SK-N-SH (cell line): ENCODE measurements around the gene PARK7. TPM values are rescaled to one million over a fixed set of nuclear protein-coding genes. Genes with fewer than 3 reads are reported as not detected.

ENCODE experiments used
- CTCF ChIA-PET: fragments of 300-600, 350-600 bp; formaldehyde crosslinking; extraction: SDS; loops from one replicate; lab custom pipeline; 2021; lab: Yijun Ruan, JAX
- POLR2A ChIA-PET: fragments of 350-600 bp; sonication (Branson Sonifier 250); formaldehyde crosslinking; extraction: SDS; loops from one replicate; lab custom pipeline; 2020; ENCODE audit warnings: antibody characterized with exemption, inconsistent platforms; lab: Yijun Ruan, JAX
- DNase-seq: peaks from one replicate; pipeline ENCODE4 v3.0.0; 2012
- H2AFZ ChIP-seq: fragments of 200-600 bp; sonication (generic); 2 replicates; pipeline ENCODE4 v1.8.1; 2016; ENCODE audit warnings: antibody characterized with exemption, mild to moderate bottlenecking, low read depth
- H3F3A ChIP-seq: fragments of 200-600 bp; sonication (generic); replicated peaks from 2 replicates; pipeline ENCODE3; 2016; ENCODE audit warnings: antibody characterized with exemption, mild to moderate bottlenecking; ENCODE audit not compliant: insufficient read depth
- H3K27ac ChIP-seq, 2 experiments: fragments of 200-500 bp in 1 of 2; fragments of 200-600 bp in 1 of 2; sonication (Bioruptor generic) in 1 of 2; sonication (generic), shearing (Covaris generic) in 1 of 2; 2 replicates each; pipeline versions ENCODE4 v1.5.1 to v1.6.1; 2014 to 2016; ENCODE audit warnings: low read depth in 2 of 2, inconsistent platforms in 1 of 2, low read length in 1 of 2, mild to moderate bottlenecking in 1 of 2, mixed read lengths in 1 of 2
- H3K27me3 ChIP-seq: fragments of 200-600 bp; sonication (generic), shearing (Covaris generic); 2 replicates; pipeline ENCODE4 v1.6.1; 2016; ENCODE audit warnings: mixed run types; ENCODE audit not compliant: insufficient read depth
- H3K36me3 ChIP-seq, 2 experiments: fragments of 200-500 bp in 1 of 2; fragments of 200-600 bp in 1 of 2; sonication (Bioruptor generic) in 1 of 2; sonication (generic) in 1 of 2; replicated peaks in 1 of 2; 2 replicates each; pipeline versions ENCODE3 to v1.5.1; 2014 to 2016; ENCODE audit warnings: low read length in 1 of 2, mild to moderate bottlenecking in 1 of 2; ENCODE audit not compliant: insufficient read depth in 2 of 2, control insufficient read depth in 1 of 2
- H3K4me1 ChIP-seq, 2 experiments: fragments of 200-500 bp in 1 of 2; fragments of 200-600 bp in 1 of 2; sonication (Bioruptor generic) in 1 of 2; sonication (generic), shearing (Covaris generic) in 1 of 2; 2 replicates each; pipeline versions ENCODE4 v1.5.1 to v1.6.1; 2014 to 2016; ENCODE audit warnings: low read depth in 1 of 2, low read length in 1 of 2, mixed run types in 1 of 2; ENCODE audit not compliant: insufficient read depth in 2 of 2, control insufficient read depth in 1 of 2
- H3K4me2 ChIP-seq: fragments of 200-600 bp; sonication (generic), shearing (Covaris generic); 2 replicates; pipeline ENCODE4 v1.6.1; 2017; ENCODE audit warnings: mixed run types
- H3K4me3 ChIP-seq, 2 experiments: fragments of 200-500 bp in 1 of 2; fragments of 200-600 bp in 1 of 2; sonication (Bioruptor generic) in 1 of 2; sonication (generic), shearing (Covaris generic) in 1 of 2; 2 replicates each; pipeline versions ENCODE4 v1.5.1 to v1.8.1; 2014 to 2016; ENCODE audit warnings: low read depth in 2 of 2, inconsistent platforms in 1 of 2, low read length in 1 of 2, mild to moderate bottlenecking in 1 of 2, mixed read lengths in 1 of 2, moderate library complexity in 1 of 2
- H3K79me2 ChIP-seq: fragments of 200-600 bp; sonication (generic); 2 replicates; pipeline ENCODE4 v1.8.1; 2017; ENCODE audit warnings: mild to moderate bottlenecking; ENCODE audit not compliant: insufficient read depth
- H3K9ac ChIP-seq: fragments of 200-600 bp; sonication (generic); 2 replicates; pipeline ENCODE4 v1.6.1; 2017; ENCODE audit warnings: mixed run types
- H3K9me2 ChIP-seq: fragments of 200-600 bp; sonication (generic); 2 replicates; pipeline ENCODE4 v1.6.1; 2017; ENCODE audit warnings: mixed run types
- H3K9me3 ChIP-seq: fragments of 200-600 bp; sonication (generic); 2 replicates; pipeline ENCODE4 v1.6.1; 2017; ENCODE audit warnings: mixed run types, mild to moderate bottlenecking, moderate library complexity
- H4K20me1 ChIP-seq: fragments of 200-600 bp; sonication (generic); 2 replicates; pipeline ENCODE4 v1.6.1; 2017; ENCODE audit warnings: mild to moderate bottlenecking, mixed run types; ENCODE audit not compliant: insufficient read depth
- ELF1 ChIP-seq: IDR thresholded peaks from 2 replicates; pipeline ENCODE4 v1.4.0; 2012
- EZH2phosphoT487 ChIP-seq: fragments of 200-600 bp; sonication (generic); IDR thresholded peaks from 2 replicates; pipeline ENCODE4 v1.6.1; 2017; ENCODE audit warnings: low read depth, mixed run types, mild to moderate bottlenecking, antibody characterized with exemption, moderate library complexity, borderline replicate concordance
- FOSL2 ChIP-seq: IDR thresholded peaks from 2 replicates; pipeline ENCODE4 v1.4.0; 2012; ENCODE audit warnings: low read depth, mild to moderate bottlenecking, moderate library complexity, borderline replicate concordance
- GABPA ChIP-seq: IDR thresholded peaks from 2 replicates; pipeline ENCODE4 v1.4.0; 2012; ENCODE audit warnings: low read depth, mild to moderate bottlenecking
- GATA2 ChIP-seq: sonication (generic); formaldehyde crosslinking; IDR thresholded peaks from 2 replicates; pipeline ENCODE4 v1.5.0; 2020; ENCODE audit warnings: mild to moderate bottlenecking, missing genetic modification reagents
- JUND ChIP-seq: IDR thresholded peaks from 2 replicates; pipeline ENCODE4 v1.4.0; 2012
- MAX ChIP-seq: IDR thresholded peaks from 2 replicates; pipeline ENCODE4 v1.4.0; 2012; ENCODE audit warnings: low read depth
- MXI1 ChIP-seq: IDR thresholded peaks from 2 replicates; pipeline ENCODE4 v1.6.1; 2012; ENCODE audit warnings: mild to moderate bottlenecking, low read depth, low read length, improper control_type of control experiment
- POLR2AphosphoS5 ChIP-seq: IDR thresholded peaks from 2 replicates; pipeline ENCODE4 v1.6.1; 2012; ENCODE audit warnings: low read depth, low read length
- RCOR1 ChIP-seq: fragments of 150-350 bp; IDR thresholded peaks from 2 replicates; pipeline ENCODE4 v1.6.1; 2017; ENCODE audit warnings: antibody characterized with exemption, low read length
- RFX5 ChIP-seq: IDR thresholded peaks from 2 replicates; pipeline ENCODE4 v1.6.1; 2012; ENCODE audit warnings: mild to moderate bottlenecking, improper control_type of control experiment, low read length
- RXRA ChIP-seq: IDR thresholded peaks from 2 replicates; pipeline ENCODE4 v1.4.0; 2012; ENCODE audit warnings: low read depth, mild to moderate bottlenecking, borderline replicate concordance
- SMC3 ChIP-seq: IDR thresholded peaks from 2 replicates; pipeline ENCODE4 v1.6.1; 2012; ENCODE audit warnings: low read depth, low read length, improper control_type of control experiment
- TAF1 ChIP-seq: IDR thresholded peaks from 2 replicates; pipeline ENCODE4 v1.6.1; 2012; ENCODE audit warnings: low read depth, mild to moderate bottlenecking, low read length, moderate library complexity, borderline replicate concordance
- TCF12 ChIP-seq: IDR thresholded peaks from 2 replicates; pipeline ENCODE4 v1.4.0; 2012
- USF2 ChIP-seq: fragments of 150-350 bp; IDR thresholded peaks from 2 replicates; pipeline ENCODE4 v1.6.1; 2017; ENCODE audit warnings: antibody characterized with exemption, low read length, low read depth, borderline replicate concordance
- WGBS: methylation state at CpG from one replicate; pipeline ENCODE4 v1.1.6; 2017; ENCODE audit warnings: low lambda C conversion rate; 5-methylcytosine and 5-hydroxymethylcytosine counted together
- polyA plus RNA-seq, 3 experiments: library from polyadenylated mRNA; depleted of rRNA; stranded (reverse); fragments of >200 nt; gene quantifications; 2 replicates each; pipeline ENCODE4 v1.2.3, GENCODE V29; 2012
- TF ChIP-seq, protein P1 (sequence below): fragments of 150-350 bp; IDR thresholded peaks from 2 replicates; pipeline ENCODE4 v1.6.1; 2016; ENCODE audit warnings: mild to moderate bottlenecking, low read depth, low read length
- TF ChIP-seq, protein P2 (sequence below): IDR thresholded peaks from 2 replicates; pipeline ENCODE4 v1.6.1; 2012; ENCODE audit warnings: mild to moderate bottlenecking, low read depth, low read length, moderate library complexity

The PARK7 gene
- polyA plus RNA-seq, 1 of the 3 experiments (the other 2 are of a cell fraction): 415 TPM

GRCh38 chr1:8032366-8032910 is 70.9 kb downstream of the PARK7 start:
- POLR2A ChIA-PET: no interaction called here
- H3K36me3 ChIP-seq: no peaks in the 10 kb centered on the region
- TF ChIP-seq ELF1 (no peak), RFX5 (no peak), SMC3 (no peak), USF2 (no peak), TAF1 (no peak), FOSL2 (no peak), RXRA (no peak), MAX (no peak)
- TF ChIP-seq, protein P1, sequence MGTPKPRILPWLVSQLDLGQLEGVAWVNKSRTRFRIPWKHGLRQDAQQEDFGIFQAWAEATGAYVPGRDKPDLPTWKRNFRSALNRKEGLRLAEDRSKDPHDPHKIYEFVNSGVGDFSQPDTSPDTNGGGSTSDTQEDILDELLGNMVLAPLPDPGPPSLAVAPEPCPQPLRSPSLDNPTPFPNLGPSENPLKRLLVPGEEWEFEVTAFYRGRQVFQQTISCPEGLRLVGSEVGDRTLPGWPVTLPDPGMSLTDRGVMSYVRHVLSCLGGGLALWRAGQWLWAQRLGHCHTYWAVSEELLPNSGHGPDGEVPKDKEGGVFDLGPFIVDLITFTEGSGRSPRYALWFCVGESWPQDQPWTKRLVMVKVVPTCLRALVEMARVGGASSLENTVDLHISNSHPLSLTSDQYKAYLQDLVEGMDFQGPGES: no peak
- TF ChIP-seq, all 33 proteins: peak for 0
- peaks cover 31% of the 10 kb centered on the region for H3F3A ChIP-seq
- H3K27me3 ChIP-seq: no peaks in the 10 kb centered on the region
- H2AFZ ChIP-seq: no peak overlapping the region
- no peak overlapping the region for H3K4me2 ChIP-seq
- H3K4me1 ChIP-seq: peaks cover 0 to 23% of the 10 kb centered on the region in 2 experiments; a peak in 2 of 4 replicates
- no peaks in the 10 kb centered on the region for H3K79me2 ChIP-seq
- H3K4me3 ChIP-seq: no peak overlapping the region
- H3K9me3 ChIP-seq: no peaks in the 10 kb centered on the region
- CTCF ChIA-PET: interaction anchor here (0.7 to 3.6 kb wide), 6 partner anchors 8 to 283 kb away, joined by 3 to 43 read pairs (median 4); no protein-coding TSS in a partner anchor
- H4K20me1 ChIP-seq: no peaks in the 10 kb centered on the region
- no peaks in the 10 kb centered on the region for H3K9me2 ChIP-seq
- DNase-seq: no peak
- peak overlapping the region in 1 of 2 experiments; percentile 7; a peak in 1 of 4 replicates for H3K27ac ChIP-seq
- WGBS: 83% methylated on average over 3 of the region's 3 CpGs
- no peak overlapping the region for H3K9ac ChIP-seq

GRCh38 chr1:8033322-8033721 is 71.8 kb downstream of the PARK7 start:
- H3K27me3 ChIP-seq: no peaks in the 10 kb centered on the region
- TF ChIP-seq GATA2 (CRISPR knock-in tag): no peak
- TF ChIP-seq, protein P2, sequence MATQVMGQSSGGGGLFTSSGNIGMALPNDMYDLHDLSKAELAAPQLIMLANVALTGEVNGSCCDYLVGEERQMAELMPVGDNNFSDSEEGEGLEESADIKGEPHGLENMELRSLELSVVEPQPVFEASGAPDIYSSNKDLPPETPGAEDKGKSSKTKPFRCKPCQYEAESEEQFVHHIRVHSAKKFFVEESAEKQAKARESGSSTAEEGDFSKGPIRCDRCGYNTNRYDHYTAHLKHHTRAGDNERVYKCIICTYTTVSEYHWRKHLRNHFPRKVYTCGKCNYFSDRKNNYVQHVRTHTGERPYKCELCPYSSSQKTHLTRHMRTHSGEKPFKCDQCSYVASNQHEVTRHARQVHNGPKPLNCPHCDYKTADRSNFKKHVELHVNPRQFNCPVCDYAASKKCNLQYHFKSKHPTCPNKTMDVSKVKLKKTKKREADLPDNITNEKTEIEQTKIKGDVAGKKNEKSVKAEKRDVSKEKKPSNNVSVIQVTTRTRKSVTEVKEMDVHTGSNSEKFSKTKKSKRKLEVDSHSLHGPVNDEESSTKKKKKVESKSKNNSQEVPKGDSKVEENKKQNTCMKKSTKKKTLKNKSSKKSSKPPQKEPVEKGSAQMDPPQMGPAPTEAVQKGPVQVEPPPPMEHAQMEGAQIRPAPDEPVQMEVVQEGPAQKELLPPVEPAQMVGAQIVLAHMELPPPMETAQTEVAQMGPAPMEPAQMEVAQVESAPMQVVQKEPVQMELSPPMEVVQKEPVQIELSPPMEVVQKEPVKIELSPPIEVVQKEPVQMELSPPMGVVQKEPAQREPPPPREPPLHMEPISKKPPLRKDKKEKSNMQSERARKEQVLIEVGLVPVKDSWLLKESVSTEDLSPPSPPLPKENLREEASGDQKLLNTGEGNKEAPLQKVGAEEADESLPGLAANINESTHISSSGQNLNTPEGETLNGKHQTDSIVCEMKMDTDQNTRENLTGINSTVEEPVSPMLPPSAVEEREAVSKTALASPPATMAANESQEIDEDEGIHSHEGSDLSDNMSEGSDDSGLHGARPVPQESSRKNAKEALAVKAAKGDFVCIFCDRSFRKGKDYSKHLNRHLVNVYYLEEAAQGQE: no peak
- TF ChIP-seq RCOR1: no peak
- TF ChIP-seq TCF12: no peak
- no peak for TF ChIP-seq MXI1
- no peak for TF ChIP-seq EZH2phosphoT487
- no peak for TF ChIP-seq POLR2AphosphoS5
- no peak for TF ChIP-seq GABPA
- no peak for TF ChIP-seq JUND
- no peak overlapping the region for H3K9ac ChIP-seq
- peaks cover 0 to 18% of the 10 kb centered on the region in 2 experiments; a peak in 2 of 4 replicates for H3K4me1 ChIP-seq
- no peak overlapping the region for H3K4me2 ChIP-seq
- CTCF ChIA-PET: interaction anchor here (2.4 to 3.6 kb wide), 2 partner anchors 282 kb away, joined by 15 to 43 read pairs; no protein-coding TSS in a partner anchor
- no peak overlapping the region for H3K4me3 ChIP-seq
- no peak for DNase-seq
- H3K27ac ChIP-seq: no peak overlapping the region
- POLR2A ChIA-PET: no interaction called here
- no peaks in the 10 kb centered on the region for H3K9me3 ChIP-seq
- no peaks in the 10 kb centered on the region for H3K9me2 ChIP-seq
- no peak overlapping the region for H2AFZ ChIP-seq
- peaks cover 22% of the 10 kb centered on the region for H3F3A ChIP-seq
- no peaks in the 10 kb centered on the region for H4K20me1 ChIP-seq
- 97% methylated on average over 6 of the region's 6 CpGs for WGBS
- H3K36me3 ChIP-seq: no peaks in the 10 kb centered on the region
- H3K79me2 ChIP-seq: no peaks in the 10 kb centered on the region
